Stimulated activated CD4-positive, alpha-beta T cell treated with anti-CD3 and anti-CD28 coated beads, Interleukin-1b, Interleukin-23, amount 100 ng/mL, for 4 hours (primary cell): ENCODE measurements around the gene TBL1XR1.

ENCODE experiments used
- DNase-seq, 2 donors: peaks; one replicate each; pipeline ENCODE4 v3.0.0-alpha.2; 2020; ENCODE audit warnings: low read depth in 2 of 2

Gene TBL1XR1

DNA sequence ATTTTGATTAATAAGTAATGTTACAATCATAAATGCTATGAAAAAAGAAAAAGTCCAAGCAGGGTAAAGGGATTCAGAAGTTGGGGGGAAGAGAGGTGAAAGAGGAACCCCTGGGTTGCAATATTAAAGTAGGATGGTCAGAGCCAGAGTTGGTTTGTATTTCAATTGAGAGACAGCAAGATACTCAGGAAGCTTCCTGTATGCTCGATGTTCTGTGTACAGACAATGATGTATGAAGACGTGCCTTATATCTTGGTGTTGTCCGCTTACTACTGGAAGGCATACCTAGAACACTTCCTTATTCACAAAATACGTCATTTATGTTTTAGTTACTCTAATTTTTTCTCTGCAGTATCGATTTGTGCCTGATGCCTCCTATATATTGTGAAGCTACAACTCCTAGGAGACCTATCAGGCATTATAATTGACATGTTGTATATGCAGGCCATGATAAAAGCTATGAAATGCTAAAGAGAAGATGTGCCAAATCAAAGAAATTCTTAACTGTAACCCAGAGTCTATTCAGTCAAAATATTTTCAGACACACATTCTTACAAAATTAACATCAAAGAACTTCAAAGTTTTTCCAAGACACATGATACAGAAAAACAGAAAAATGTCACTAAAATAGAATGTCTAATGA is 87.5 kb downstream of the TBL1XR1 start:
- no peak for DNase-seq

DNA sequence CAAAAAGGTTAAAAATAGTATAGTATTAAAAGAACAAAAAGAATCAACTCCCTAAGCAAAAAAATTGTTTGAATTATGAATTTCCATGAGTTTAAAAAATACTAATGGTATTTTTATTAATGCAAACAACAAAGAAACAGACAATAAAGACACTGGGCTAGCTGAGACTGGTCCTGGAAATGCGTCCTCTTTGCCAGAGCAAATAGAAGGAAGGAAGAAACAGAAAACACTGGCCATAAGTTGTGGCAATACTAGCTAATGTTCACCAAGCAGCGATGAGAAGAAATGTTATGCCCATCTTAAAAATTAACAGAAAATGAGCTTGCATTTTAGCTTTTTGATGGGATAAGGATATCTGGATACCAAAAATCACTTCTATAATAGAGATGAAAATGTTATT is 88.6 kb downstream of the TBL1XR1 start:
- DNase-seq: no peak

- DNase-seq: no peak
Observed at GRCh38 chr3:177107461-177108239, 89.6 kb downstream of the TBL1XR1 start.

- no peak for DNase-seq
Observed at GRCh38 chr3:177106594-177106993, 90.7 kb downstream of the TBL1XR1 start.

GRCh38 chr3:177106184-177106583 is 91.1 kb downstream of the TBL1XR1 start:
- DNase-seq: no peak

GRCh38 chr3:177105623-177106022 is 91.7 kb downstream of the TBL1XR1 start:
- DNase-seq: no peak

DNA sequence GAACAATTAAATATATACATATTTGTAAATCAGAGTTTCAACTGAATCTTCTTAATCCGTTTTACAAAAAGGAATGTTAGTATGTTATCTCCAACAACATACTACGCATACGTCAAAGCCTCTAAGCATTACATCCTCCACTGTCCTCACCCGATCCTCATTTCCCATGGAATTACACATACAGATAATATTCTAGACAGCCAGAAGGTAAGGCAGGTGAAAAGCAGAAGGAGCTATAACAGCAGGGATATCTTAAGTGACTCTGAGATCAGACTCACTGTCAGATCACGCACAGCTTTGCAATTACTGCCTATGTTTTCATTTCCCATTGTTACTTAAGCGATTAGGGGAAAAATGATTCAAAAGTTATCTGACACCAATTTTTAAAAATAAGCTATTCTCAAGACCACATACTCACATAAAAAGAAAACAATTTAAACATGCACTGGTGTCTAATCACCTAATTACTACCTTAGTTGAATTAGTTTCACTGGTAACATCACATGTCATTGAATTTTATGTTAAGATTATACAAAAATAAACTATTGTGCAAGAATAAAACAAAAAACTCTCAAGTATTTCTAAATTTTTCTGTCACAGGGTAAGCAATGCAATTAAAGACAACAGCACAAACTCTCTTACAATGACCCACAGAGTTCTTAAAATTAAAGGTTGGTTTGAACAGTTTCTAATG is 92.8 kb downstream of the TBL1XR1 start:
- DNase-seq: no peak

DNA sequence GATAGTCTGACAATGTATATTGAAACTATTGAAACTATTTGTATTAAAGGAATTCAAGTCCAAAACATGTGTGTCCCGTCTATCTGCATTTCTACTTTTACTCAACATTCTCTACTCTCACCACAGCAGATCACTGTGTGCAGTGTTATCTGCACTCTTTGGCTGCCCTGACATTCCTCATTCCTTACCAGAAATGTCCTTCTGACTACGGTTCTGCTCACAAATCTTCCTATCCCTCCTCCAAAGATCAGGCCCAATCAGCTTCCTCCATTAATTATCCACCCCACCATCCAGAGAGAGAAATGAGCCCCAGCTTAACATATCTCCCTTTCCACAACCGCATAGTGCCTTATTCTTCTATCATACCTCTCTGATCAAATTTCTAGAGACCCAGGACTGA is 94.7 kb downstream of the TBL1XR1 start:
- no peak for DNase-seq

- DNase-seq: no peak
Observed at GRCh38 chr3:177098551-177098950, 98.7 kb downstream of the TBL1XR1 start.

DNA sequence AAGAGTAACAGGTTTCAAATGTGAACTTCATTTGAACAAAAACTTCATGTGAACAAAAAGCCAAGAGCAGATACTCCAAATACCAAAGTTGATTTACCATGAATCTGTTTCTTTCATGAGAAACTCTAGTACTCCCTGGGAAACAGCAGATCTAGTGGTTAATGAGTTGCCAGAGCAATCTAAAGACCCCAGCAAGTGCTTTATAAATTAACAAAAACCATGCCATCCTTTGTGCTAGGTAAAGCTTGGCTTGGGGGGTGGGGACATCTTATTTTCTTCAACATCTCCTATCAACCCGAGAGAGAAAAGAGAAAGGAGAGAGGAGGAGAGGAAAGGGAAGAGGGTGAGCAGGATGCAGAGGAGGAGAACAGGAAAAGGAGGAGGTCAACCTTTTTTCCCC is 100.7 kb downstream of the TBL1XR1 start:
- DNase-seq: no peak

GRCh38 chr3:177093966-177094365 is 103.3 kb downstream of the TBL1XR1 start:
- DNase-seq: no peak

GRCh38 chr3:177089901-177090300 is 107.4 kb downstream of the TBL1XR1 start:
- no peak for DNase-seq

- no peak for DNase-seq
Observed at GRCh38 chr3:177089110-177089509, 108.2 kb downstream of the TBL1XR1 start.

DNA sequence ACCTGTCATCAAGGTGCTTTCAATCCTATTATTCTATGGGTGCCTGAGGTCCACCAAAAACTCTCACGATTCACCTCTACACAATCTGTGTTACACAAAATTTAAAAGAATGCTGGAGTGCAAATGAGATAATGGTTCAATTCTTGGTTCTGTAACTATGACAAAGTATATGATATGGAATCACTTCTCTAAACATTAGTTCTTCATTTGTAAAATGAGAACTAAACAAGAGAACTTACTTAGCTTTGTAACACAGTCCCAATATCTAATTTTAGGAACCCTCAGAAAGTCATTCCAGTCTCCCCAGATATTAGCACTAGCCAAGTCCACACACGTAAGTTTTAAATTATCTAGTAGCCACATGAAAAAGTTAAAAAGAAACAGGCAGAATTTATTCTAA is 111.5 kb downstream of the TBL1XR1 start:
- no peak for DNase-seq

- no peak for DNase-seq
Observed at GRCh38 chr3:177084616-177085015, 112.7 kb downstream of the TBL1XR1 start.

DNA sequence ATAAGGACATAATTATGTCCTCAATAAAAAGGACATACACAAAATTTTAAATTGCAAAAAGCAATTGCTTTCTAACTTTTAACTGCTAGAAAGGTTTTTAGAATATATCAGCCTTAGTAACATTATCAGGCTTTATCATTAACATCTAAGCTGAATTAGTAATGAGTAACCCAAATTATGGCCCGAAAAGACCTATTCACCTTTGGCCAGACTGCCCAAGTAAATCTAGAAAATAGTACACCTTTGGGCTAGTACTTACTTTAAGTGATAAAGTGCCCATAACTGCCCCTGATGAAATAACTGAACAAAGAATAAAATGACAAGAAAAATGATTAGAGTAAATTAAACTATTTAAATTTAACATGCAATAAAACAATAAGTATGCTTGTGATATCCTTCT is 117.2 kb downstream of the TBL1XR1 start:
- no peak for DNase-seq

DNA sequence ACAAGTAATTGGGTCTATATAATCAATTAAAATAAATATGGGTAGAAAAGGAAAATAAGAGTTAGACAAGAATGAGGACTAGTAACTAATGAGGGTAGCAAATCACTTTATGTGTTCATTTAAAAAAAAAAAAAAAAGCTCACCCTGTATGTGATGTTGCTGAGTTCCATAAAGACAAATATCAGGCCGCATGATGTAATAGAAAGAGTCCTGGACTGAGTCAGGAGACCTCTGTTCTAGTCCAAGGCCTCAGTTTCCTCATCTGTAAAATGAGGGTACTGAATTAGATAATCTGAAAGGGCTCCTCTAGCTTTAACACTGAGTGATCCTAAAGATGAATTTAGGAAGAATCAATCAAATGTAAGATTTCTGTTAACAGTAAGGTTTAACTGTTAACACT is 117.6 kb downstream of the TBL1XR1 start:
- DNase-seq: no peak

GRCh38 chr3:177071496-177072156 is 125.7 kb downstream of the TBL1XR1 start:
- DNase-seq: no peak

- no peak for DNase-seq
Observed at GRCh38 chr3:177069514-177070329, 127.6 kb downstream of the TBL1XR1 start.

GRCh38 chr3:177068967-177069366 is 128.3 kb downstream of the TBL1XR1 start:
- no peak for DNase-seq

DNA sequence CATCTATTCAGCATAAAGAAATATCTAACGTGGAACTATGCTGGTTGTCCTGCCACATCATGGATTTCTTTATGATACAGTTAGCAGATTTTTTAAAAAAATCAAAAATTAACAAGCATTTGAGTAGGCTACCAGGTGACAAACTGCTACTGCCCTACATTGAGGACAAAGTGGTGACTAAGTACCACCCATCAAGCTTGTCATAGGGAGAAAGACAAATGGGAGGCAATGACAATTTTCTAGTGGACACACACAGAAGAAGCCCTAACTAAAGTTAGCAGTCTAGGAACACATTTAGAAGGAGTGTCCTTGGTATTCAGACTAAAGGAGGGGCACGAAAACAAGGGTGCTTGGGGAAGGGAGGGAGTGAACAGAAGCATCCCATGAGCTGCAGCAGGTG is 131.2 kb downstream of the TBL1XR1 start:
- no peak for DNase-seq
